Vagina (tissue), 2 donors: ENCODE measurements around the gene NSD2. TPM values are rescaled to one million over a fixed set of nuclear protein-coding genes. Genes with fewer than 3 reads are reported as not detected.
"Not testable (repeated sequence)": the region's sequence is repeated elsewhere in the genome, so short reads cannot be mapped to it uniquely, and the experiment has no call there.

Source experiments
- DNase-seq, 2 donors: peaks; one replicate each; pipeline ENCODE4 v3.0.0-alpha.2; 2017; ENCODE audit errors: extremely low spot score in 2 of 2
- H3K27ac ChIP-seq: fragments of 200-600 bp; sonication (generic); one replicate; pipeline ENCODE4 v1.5.1; 2019
- H3K27me3 ChIP-seq: fragments of 200-600 bp; sonication (generic); one replicate; pipeline ENCODE4 v1.5.1; 2019
- H3K36me3 ChIP-seq, 2 donors: fragments of 200-600 bp; sonication (generic); one replicate each; pipeline ENCODE4 v1.5.1; 2017 to 2019
- H3K4me1 ChIP-seq: fragments of 200-600 bp; sonication (generic); one replicate; pipeline ENCODE4 v1.5.1; 2019
- H3K4me3 ChIP-seq, 2 donors: fragments of 200-600 bp; sonication (generic); 1 replicate in 1 of 2; 2 replicates in 1 of 2; pipeline ENCODE4 v1.5.1; 2016 to 2019
- H3K9me3 ChIP-seq: fragments of 200-600 bp; sonication (generic); one replicate; pipeline ENCODE4 v1.5.1; 2019
- POLR2A ChIP-seq, 2 donors: fragments of 450-650 bp; IDR thresholded peaks; one replicate each; pipeline ENCODE4 v1.6.1; 2017; ENCODE audit warnings: antibody characterized with exemption in 2 of 2, mild to moderate bottlenecking in 2 of 2, moderate library complexity in 2 of 2
- POLR2AphosphoS5 ChIP-seq, 2 donors: sonication (generic); formaldehyde crosslinking; IDR thresholded peaks; one replicate each; pipeline ENCODE4 v1.9.0; 2017; ENCODE audit warnings: antibody characterized with exemption in 2 of 2, mild to moderate bottlenecking in 2 of 2, low read depth in 1 of 2; ENCODE audit not compliant: insufficient read depth in 1 of 2
- intact Hi-C: fragments of 100-400 bp; cut with DNase I; formaldehyde crosslinking; loops from one replicate; pipeline ENCODE4 v1.15.1; 2023
- total RNA-seq: library from RNA; depleted of rRNA; stranded (reverse); fragments of >200 nt; gene quantifications from one replicate; pipeline ENCODE4 v1.2.3, GENCODE V29; 2016
- TF ChIP-seq, protein P1 (sequence below), 3 experiments: fragments of 450-650 bp in 2 of 3; fragments of 200-600 bp in 1 of 3; sonication (generic) in 1 of 3; IDR thresholded peaks; one replicate each; pipeline ENCODE4 v1.5.1; 2017 to 2019; ENCODE audit warnings: antibody characterized with exemption in 3 of 3, mild to moderate bottlenecking in 2 of 3, moderate library complexity in 2 of 3

The NSD2 gene
- total RNA-seq, 1 donor from 2014 or later: 38.5 TPM

DNA sequence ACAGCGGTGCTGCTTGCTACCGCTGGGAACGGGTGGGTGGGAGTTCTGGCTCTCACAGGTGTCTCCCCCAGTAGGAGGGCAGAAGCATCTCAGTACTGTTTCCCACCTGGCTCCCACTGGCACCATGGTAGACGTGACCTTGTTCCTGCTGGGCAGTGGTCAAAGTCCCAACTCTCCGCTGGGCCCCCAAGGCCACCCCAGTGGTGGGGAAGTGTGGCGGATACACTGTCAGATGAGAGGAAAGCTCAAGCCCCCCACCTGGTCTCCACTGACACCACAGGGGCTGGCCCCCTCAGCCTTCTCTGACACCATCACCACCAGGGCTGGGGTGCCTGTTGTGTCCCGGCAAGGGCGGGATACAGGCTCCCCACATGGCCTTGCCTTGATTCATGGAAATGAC, 39.9 kb upstream of the NSD2 start:
- Histone ChIP-seq H3K27me3 (no peaks in the 10 kb centered on the region), H3K27ac (no peak overlapping the region), H3K4me3 (no peak overlapping the region), H3K9me3 (no peaks in the 10 kb centered on the region), H3K36me3 (peaks cover 0 to 61% of the 10 kb centered on the region in 2 donors), H3K4me1 (no peaks in the 10 kb centered on the region)
- intact Hi-C loops: no loop called here
- no peak for DNase-seq
- TF ChIP-seq POLR2A (IDR thresholded peaks at IDR 0.05): no peak

DNA sequence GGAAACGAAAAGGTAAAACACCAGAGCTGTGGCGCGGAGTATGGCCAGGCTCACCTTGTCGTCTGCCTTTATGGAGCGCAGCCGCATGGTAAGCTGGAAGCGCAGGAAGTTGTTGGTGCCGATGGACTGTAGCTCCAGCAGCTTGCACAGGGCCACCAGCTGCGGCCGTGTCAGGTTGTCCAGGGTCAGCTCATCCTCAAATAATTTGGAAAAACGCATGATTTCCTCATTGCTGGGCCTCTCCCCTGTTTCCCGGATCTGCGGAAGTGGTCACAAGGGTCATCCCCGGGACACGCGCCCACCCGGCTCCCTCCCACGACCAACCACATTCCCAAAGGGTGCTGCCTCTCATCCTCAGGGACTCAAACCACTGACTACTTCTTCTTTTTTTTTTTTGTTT, 38.5 kb upstream of the NSD2 start:
- DNase-seq: no peak
- Histone ChIP-seq H3K9me3 (no peaks in the 10 kb centered on the region), H3K4me3 (no peak overlapping the region), H3K4me1 (no peaks in the 10 kb centered on the region), H3K27ac (no peak overlapping the region), H3K27me3 (no peaks in the 10 kb centered on the region), H3K36me3 (peaks cover 0 to 66% of the 10 kb centered on the region in 2 donors)
- TF ChIP-seq POLR2AphosphoS5 (IDR thresholded peaks at IDR 0.05; ENCODE audit: insufficient read depth in 1 of 2, low read depth in 1 of 2): no peak
- TF ChIP-seq, protein P1, sequence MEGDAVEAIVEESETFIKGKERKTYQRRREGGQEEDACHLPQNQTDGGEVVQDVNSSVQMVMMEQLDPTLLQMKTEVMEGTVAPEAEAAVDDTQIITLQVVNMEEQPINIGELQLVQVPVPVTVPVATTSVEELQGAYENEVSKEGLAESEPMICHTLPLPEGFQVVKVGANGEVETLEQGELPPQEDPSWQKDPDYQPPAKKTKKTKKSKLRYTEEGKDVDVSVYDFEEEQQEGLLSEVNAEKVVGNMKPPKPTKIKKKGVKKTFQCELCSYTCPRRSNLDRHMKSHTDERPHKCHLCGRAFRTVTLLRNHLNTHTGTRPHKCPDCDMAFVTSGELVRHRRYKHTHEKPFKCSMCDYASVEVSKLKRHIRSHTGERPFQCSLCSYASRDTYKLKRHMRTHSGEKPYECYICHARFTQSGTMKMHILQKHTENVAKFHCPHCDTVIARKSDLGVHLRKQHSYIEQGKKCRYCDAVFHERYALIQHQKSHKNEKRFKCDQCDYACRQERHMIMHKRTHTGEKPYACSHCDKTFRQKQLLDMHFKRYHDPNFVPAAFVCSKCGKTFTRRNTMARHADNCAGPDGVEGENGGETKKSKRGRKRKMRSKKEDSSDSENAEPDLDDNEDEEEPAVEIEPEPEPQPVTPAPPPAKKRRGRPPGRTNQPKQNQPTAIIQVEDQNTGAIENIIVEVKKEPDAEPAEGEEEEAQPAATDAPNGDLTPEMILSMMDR (IDR thresholded peaks at IDR 0.05): no peak
- intact Hi-C loops: no loop called here

DNA sequence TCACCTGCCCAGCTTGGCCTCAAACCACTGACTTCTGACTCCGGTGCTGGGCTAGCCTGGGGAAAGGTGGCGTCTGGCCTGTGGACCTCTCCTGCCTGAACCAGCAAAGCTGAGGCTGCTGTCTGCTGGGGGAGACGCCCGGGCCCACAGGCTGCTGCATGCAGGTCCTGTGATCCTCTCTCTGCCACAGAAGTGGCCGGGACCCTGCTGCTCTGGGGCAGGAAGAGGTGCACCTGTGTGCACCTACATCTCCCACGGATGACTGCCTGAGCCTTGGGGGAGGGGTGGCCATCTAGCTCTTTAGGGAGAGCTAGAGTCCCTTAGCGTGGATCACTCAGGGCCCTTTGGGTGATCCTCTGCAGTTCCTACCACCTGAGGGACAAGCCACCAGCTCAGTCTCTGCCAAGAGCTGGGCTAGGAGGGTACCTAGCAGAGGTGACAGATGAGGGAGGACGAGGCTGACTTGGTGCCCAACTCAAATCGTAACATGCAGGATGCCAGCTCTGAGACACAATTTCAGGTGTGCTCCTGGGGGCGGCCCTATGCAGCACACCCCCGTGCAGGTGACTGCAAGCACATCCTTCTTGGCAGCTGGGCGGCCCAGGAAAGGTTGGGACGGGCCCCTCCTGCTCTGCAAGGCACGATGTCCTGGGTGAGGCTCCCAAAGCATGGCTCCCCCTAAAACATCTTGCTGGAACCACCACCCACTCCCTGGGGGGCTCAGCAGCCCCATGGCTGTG, 37.7 kb upstream of the NSD2 start:
- DNase-seq: no peak
- H3K4me1 ChIP-seq: no peaks in the 10 kb centered on the region
- H3K27ac ChIP-seq: no peak overlapping the region
- intact Hi-C loops: no loop called here
- H3K27me3 ChIP-seq: no peaks in the 10 kb centered on the region
- H3K4me3 ChIP-seq: no peak overlapping the region
- TF ChIP-seq POLR2AphosphoS5 (IDR thresholded peaks at IDR 0.05; ENCODE audit: insufficient read depth in 1 of 2, low read depth in 1 of 2): no peak
- H3K36me3 ChIP-seq: peaks cover 0 to 74% of the 10 kb centered on the region in 2 donors
- no peaks in the 10 kb centered on the region for H3K9me3 ChIP-seq

DNA sequence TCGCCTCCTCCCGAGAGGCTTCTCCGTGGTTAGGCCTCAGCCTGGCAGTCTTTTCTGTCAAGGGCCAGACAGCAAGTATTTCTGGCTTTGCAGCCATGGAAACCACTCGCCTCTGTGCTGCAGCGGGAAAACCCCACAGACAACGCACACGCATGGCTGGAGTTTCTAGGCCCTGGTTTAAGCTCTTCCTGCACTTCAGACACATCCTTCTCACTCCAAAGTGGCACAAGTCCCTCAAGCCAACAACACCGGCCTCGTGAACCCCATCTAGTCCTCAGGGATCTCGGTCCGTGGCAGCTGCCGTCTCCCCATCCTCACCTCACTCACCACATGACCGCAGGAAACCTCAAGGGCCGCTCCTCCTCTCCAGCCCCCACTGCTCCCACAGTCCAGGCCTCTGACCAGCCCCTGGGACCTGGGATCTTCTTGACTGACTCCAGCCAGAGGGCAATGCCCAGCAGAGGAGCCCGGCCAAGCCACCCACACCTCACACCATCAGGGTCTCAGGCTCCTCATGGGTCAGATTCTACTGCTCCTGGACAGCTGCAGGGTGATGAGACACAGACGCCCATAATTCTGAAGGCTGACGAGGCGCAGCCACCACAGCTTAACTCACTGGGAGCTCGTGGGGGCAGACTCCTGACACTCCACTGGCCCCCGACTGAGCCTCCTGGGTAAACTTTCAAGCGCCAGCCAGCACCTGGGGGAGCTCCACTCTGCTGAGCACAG, 37.0 kb upstream of the NSD2 start:
- TF ChIP-seq POLR2A (IDR thresholded peaks at IDR 0.05) (no peak), POLR2AphosphoS5 (IDR thresholded peaks at IDR 0.05; ENCODE audit: insufficient read depth in 1 of 2, low read depth in 1 of 2) (no peak)
- DNase-seq: no peak
- Histone ChIP-seq H3K4me3 (no peak overlapping the region), H3K9me3 (no peaks in the 10 kb centered on the region), H3K36me3 (peaks cover 0 to 81% of the 10 kb centered on the region in 2 donors), H3K27ac (no peak overlapping the region), H3K27me3 (no peaks in the 10 kb centered on the region), H3K4me1 (no peaks in the 10 kb centered on the region)
- intact Hi-C loops: no loop called here

DNA sequence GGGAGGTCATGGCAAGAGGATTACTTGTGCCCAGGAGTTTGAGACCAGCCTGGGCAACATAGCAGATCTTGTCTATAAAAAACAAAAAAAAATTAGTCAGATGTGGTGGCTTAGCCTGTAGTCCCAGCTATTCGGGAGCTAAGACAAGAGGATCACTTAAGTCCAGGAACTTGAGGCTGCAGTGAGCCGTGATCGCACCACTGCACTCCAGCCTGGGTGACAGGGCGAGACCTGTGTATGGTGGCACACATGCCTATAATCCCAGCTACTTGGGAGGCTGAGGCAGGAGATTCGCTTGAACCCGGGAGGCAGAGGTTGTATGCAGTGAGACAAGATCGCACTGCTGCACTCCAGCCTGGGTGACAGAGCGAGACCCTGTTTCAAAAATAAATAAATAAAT, 35.4 kb upstream of the NSD2 start:
- H3K4me3 ChIP-seq, H3K4me1 ChIP-seq, DNase-seq, H3K27ac ChIP-seq, H3K27me3 ChIP-seq, intact Hi-C loops, H3K9me3 ChIP-seq: not testable (repeated sequence)
- H3K36me3 ChIP-seq: peaks cover 0 to 93% of the 10 kb centered on the region in 2 donors

DNA sequence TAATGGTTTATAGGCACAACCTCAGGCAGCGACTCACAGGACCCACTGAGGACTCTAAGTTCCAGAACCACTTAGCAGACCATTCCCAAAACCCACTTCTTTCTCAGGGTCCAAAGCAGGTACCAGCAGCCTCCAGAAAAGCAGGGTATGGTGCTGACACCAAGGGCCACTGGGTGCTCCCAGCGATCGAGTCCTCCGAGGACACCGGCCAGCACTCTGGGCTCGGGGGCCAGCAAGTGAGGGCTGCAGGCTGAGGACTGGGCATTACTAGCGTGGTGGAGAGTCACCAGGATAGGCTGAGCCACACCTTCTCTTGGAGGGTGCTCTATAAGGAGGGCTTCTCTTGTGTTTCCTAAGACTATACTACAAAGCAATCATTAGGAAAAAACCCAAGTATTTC, 34.5 kb upstream of the NSD2 start:
- Histone ChIP-seq H3K4me3 (no peak overlapping the region), H3K36me3 (peaks cover 0 to 92% of the 10 kb centered on the region in 2 donors), H3K9me3 (no peaks in the 10 kb centered on the region), H3K27ac (no peak overlapping the region), H3K27me3 (no peaks in the 10 kb centered on the region), H3K4me1 (no peaks in the 10 kb centered on the region)
- TF ChIP-seq POLR2A (IDR thresholded peaks at IDR 0.05) (no peak), POLR2AphosphoS5 (IDR thresholded peaks at IDR 0.05; ENCODE audit: insufficient read depth in 1 of 2, low read depth in 1 of 2) (no peak)
- TF ChIP-seq, protein P1 (IDR thresholded peaks at IDR 0.05): no peak
- intact Hi-C loops: no loop called here
- no peak for DNase-seq

DNA sequence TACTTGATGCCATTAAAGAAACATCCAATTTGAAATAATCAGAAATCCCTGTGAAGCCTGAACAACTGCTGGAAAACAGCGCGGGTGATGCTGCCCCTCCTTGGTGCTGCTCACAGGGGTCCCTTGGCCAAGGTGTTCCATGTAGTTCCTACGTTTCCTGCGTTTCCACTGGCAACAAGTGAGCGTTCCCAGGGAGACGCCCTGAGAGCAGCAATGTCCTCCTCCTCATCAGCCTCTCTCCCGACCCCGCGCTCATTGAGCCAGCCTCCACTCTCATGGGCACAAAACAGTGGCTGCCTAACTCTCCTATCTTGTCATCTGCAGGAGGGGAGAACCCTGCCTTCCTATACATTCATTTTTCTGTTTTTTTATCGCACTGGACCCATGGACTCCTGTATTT, 34.1 kb upstream of the NSD2 start:
- Histone ChIP-seq H3K36me3 (peaks cover 0 to 88% of the 10 kb centered on the region in 2 donors), H3K9me3 (no peaks in the 10 kb centered on the region), H3K27ac (no peak overlapping the region), H3K4me1 (no peaks in the 10 kb centered on the region), H3K27me3 (no peaks in the 10 kb centered on the region), H3K4me3 (no peak overlapping the region)
- TF ChIP-seq POLR2A (IDR thresholded peaks at IDR 0.05) (no peak), POLR2AphosphoS5 (IDR thresholded peaks at IDR 0.05; ENCODE audit: insufficient read depth in 1 of 2, low read depth in 1 of 2) (no peak)
- TF ChIP-seq, protein P1 (IDR thresholded peaks at IDR 0.05): no peak
- intact Hi-C loops: no loop called here
- no peak for DNase-seq
